WTC11 (cell line): Measurements from ENCODE around the gene GPRC5C. TPM values are rescaled to one million over a fixed set of nuclear protein-coding genes. Genes with fewer than 3 reads are reported as not detected.

ENCODE experiments used
- ATAC-seq: fragments of 200-7000 bp; cut with Tn5 transposase; 2 replicates; pipeline ENCODE4 v1.10.0; 2021; ENCODE audit warnings: mild to moderate bottlenecking, moderate library complexity
- CTCF ChIA-PET: fragments of 300-600 bp; sonication (Branson Sonifier 250); formaldehyde crosslinking; loops from one replicate; lab custom pipeline; 2021; ENCODE audit warnings: antibody characterized with exemption; lab: Charles Lee
- POLR2A ChIA-PET: fragments of 350-600 bp; sonication (Branson Sonifier 250); formaldehyde crosslinking; loops from one replicate; lab custom pipeline; 2021; ENCODE audit warnings: antibody characterized with exemption; lab: Charles Lee
- DNase-seq: peaks from one replicate; pipeline ENCODE4 v3.0.0; 2021; ENCODE audit warnings: low spot score
- H3K27ac Mint-ChIP-seq: 2 replicates; pipeline ENCODE4 v1.8.0; 2021; ENCODE audit warnings: mixed read lengths
- H3K27me3 Mint-ChIP-seq: 2 replicates; pipeline ENCODE4 v1.8.0; 2021; ENCODE audit warnings: low read depth, mild to moderate bottlenecking, moderate library complexity, mixed read lengths
- H3K36me3 Mint-ChIP-seq: 2 replicates; pipeline ENCODE4 v1.8.0; 2021; ENCODE audit warnings: mixed read lengths
- H3K4me1 Mint-ChIP-seq: 2 replicates; pipeline ENCODE4 v1.8.0; 2022; ENCODE audit warnings: mixed read lengths
- H3K4me3 Mint-ChIP-seq: 2 replicates; pipeline ENCODE4 v1.8.0; 2021; ENCODE audit warnings: mild to moderate bottlenecking, moderate library complexity, mixed read lengths
- H3K9me3 Mint-ChIP-seq: 2 replicates; pipeline ENCODE4 v1.8.0; 2021; ENCODE audit warnings: mixed read lengths
- AFF4 ChIP-seq: sonication (generic); formaldehyde crosslinking; IDR thresholded peaks from 2 replicates; pipeline ENCODE4 v1.8.1; 2023; ENCODE audit warnings: mild to moderate bottlenecking, missing genetic modification reagents, borderline replicate concordance
- ATF1 ChIP-seq: sonication (generic); formaldehyde crosslinking; IDR thresholded peaks from 2 replicates; pipeline ENCODE4 v1.8.1; 2023; ENCODE audit warnings: mild to moderate bottlenecking, moderate library complexity, missing genetic modification reagents
- CBFB ChIP-seq: sonication (generic); formaldehyde crosslinking; IDR thresholded peaks from 2 replicates; pipeline ENCODE4 v1.8.1; 2022; ENCODE audit warnings: mild to moderate bottlenecking, low read depth, missing genetic modification reagents
- E2F4 ChIP-seq: sonication (generic); formaldehyde crosslinking; IDR thresholded peaks from 2 replicates; pipeline ENCODE4 v1.8.1; 2022; ENCODE audit warnings: low read depth, mild to moderate bottlenecking, moderate library complexity, missing genetic modification reagents, borderline replicate concordance
- ELF4 ChIP-seq: sonication (generic); formaldehyde crosslinking; IDR thresholded peaks from 2 replicates; pipeline ENCODE4 v1.8.1; 2022; ENCODE audit warnings: low read depth, mild to moderate bottlenecking, moderate library complexity, missing genetic modification reagents
- EMX1 ChIP-seq: fragments of 250-450 bp; sonication (Bioruptor Pico); IDR thresholded peaks from 2 replicates; pipeline ENCODE4 v1.8.0; 2021; ENCODE audit warnings: mild to moderate bottlenecking
- ESRRA ChIP-seq: sonication (generic); formaldehyde crosslinking; IDR thresholded peaks from 2 replicates; pipeline ENCODE4 v1.8.1; 2022; ENCODE audit warnings: mild to moderate bottlenecking, missing genetic modification reagents, borderline replicate concordance
- FOXJ3 ChIP-seq: sonication (generic); formaldehyde crosslinking; IDR thresholded peaks from 2 replicates; pipeline ENCODE4 v1.9.0; 2021; ENCODE audit warnings: missing genetic modification reagents, mild to moderate bottlenecking, borderline replicate concordance
- FOXK1 ChIP-seq: sonication (generic); formaldehyde crosslinking; IDR thresholded peaks from 2 replicates; pipeline ENCODE4 v1.8.0; 2022; ENCODE audit warnings: mild to moderate bottlenecking, moderate library complexity, missing genetic modification reagents
- GRHL2 ChIP-seq: fragments of 250-450 bp; sonication (Bioruptor Pico); IDR thresholded peaks from 2 replicates; pipeline ENCODE4 v1.8.0; 2022; ENCODE audit warnings: mild to moderate bottlenecking, moderate library complexity; ENCODE audit not compliant: insufficient replicate concordance, severe bottlenecking
- GTF2I ChIP-seq: fragments of 250-450 bp; sonication (Bioruptor Pico); conservative IDR thresholded peaks from 2 replicates; pipeline ENCODE4 v1.4.0; 2021; ENCODE audit warnings: mild to moderate bottlenecking
- HMGXB4 ChIP-seq: sonication (generic); formaldehyde crosslinking; IDR thresholded peaks from 2 replicates; pipeline ENCODE4 v1.8.1; 2023; ENCODE audit warnings: mild to moderate bottlenecking, moderate library complexity, missing genetic modification reagents
- JUN ChIP-seq: sonication (generic); formaldehyde crosslinking; IDR thresholded peaks from 2 replicates; pipeline ENCODE4 v1.8.0; 2023; ENCODE audit warnings: mild to moderate bottlenecking, missing genetic modification reagents
- KAT7 ChIP-seq: sonication (generic); formaldehyde crosslinking; IDR thresholded peaks from 2 replicates; pipeline ENCODE4 v1.8.1; 2023; ENCODE audit warnings: missing genetic modification reagents, mild to moderate bottlenecking, borderline replicate concordance
- NFATC4 ChIP-seq: fragments of 250-450 bp; sonication (Bioruptor Pico); IDR thresholded peaks from 2 replicates; pipeline ENCODE4 v1.9.0; 2021; ENCODE audit warnings: mild to moderate bottlenecking
- SP1 ChIP-seq: sonication (generic); formaldehyde crosslinking; conservative IDR thresholded peaks from 2 replicates; pipeline ENCODE4 v1.8.1; 2022; ENCODE audit warnings: missing genetic modification reagents
- TCF7 ChIP-seq: sonication (generic); formaldehyde crosslinking; IDR thresholded peaks from 2 replicates; pipeline ENCODE4 v1.8.0; 2022; ENCODE audit warnings: mild to moderate bottlenecking, low read depth, missing genetic modification reagents, moderate library complexity
- TEAD1 ChIP-seq: sonication (generic); formaldehyde crosslinking; IDR thresholded peaks from 2 replicates; pipeline ENCODE4 v1.8.0; 2022; ENCODE audit warnings: mild to moderate bottlenecking, missing genetic modification reagents
- ZNF396 ChIP-seq: fragments of 250-450 bp; sonication (Bioruptor Pico); IDR thresholded peaks from 2 replicates; pipeline ENCODE4 v1.8.0; 2021; ENCODE audit warnings: mild to moderate bottlenecking, moderate library complexity, borderline replicate concordance
- ZSCAN18 ChIP-seq: fragments of 250-450 bp; sonication (Bioruptor Pico); IDR thresholded peaks from 2 replicates; pipeline ENCODE4 v2.1.2; 2022; ENCODE audit warnings: mild to moderate bottlenecking, moderate library complexity
- total RNA-seq: library from RNA; stranded (reverse); gene quantifications from 3 replicates; pipeline ENCODE4 v1.2.3, GENCODE V29; 2021

The GPRC5C gene
- total RNA-seq, 1 experiment from 2014 or later: 19.6 TPM

GRCh38 chr17:74472890-74473289, 41.0 kb downstream of the GPRC5C start (continued):
- TF ChIP-seq ELF4 (CRISPR knock-in tag) (no peak), NFATC4 (CRISPR knock-in tag) (no peak), ATF1 (CRISPR knock-in tag) (no peak), E2F4 (CRISPR knock-in tag) (no peak), SP1 (CRISPR knock-in tag) (no peak), KAT7 (CRISPR knock-in tag) (no peak)

GRCh38 chr17:74473294-74473693, 41.4 kb downstream of the GPRC5C start:
- no peak for TF ChIP-seq EMX1
- no peak for TF ChIP-seq GTF2I (CRISPR knock-in tag)
- TF ChIP-seq AFF4 (CRISPR knock-in tag): no peak
- no peak for TF ChIP-seq CBFB (CRISPR knock-in tag)
- TF ChIP-seq ZSCAN18 (CRISPR knock-in tag): no peak
- no peak for TF ChIP-seq TCF7
- no peak for TF ChIP-seq FOXK1 (CRISPR knock-in tag)
- no peak for TF ChIP-seq HMGXB4 (CRISPR knock-in tag)
- no peak for TF ChIP-seq TEAD1 (CRISPR knock-in tag)
- TF ChIP-seq ZNF396 (CRISPR knock-in tag): no peak
- no peak for TF ChIP-seq GRHL2
- TF ChIP-seq ESRRA (CRISPR knock-in tag): no peak
- TF ChIP-seq JUN (CRISPR knock-in tag): no peak
- TF ChIP-seq FOXJ3: no peak
- TF ChIP-seq, all 79 proteins: peak for 0
- ChIA-PET CTCF (interaction anchor here (1.3 to 1.7 kb wide), 3 partner anchors 19 to 112 kb away, joined by 3 to 6 read pairs (median 5); partner anchors contain the start of gene BTBD17), POLR2A (no interaction called here)
- no peak for ATAC-seq
- Mint-ChIP-seq H3K27me3 (peaks cover 16% of the 10 kb centered on the region), H3K4me3 (no peak overlapping the region), H3K9me3 (peaks cover 27% of the 10 kb centered on the region), H3K4me1 (peaks cover 6% of the 10 kb centered on the region), H3K36me3 (peaks cover 21% of the 10 kb centered on the region), H3K27ac (no peak overlapping the region)
- DNase-seq: no peak
